ENCODE measurements around the gene ARHGEF7. TPM values are rescaled to one million over a fixed set of nuclear protein-coding genes. Genes with fewer than 3 reads are reported as not detected.

Gene ARHGEF7
- total RNA-seq, 1 donor from 2014 or later = 50.6 TPM

DNA sequence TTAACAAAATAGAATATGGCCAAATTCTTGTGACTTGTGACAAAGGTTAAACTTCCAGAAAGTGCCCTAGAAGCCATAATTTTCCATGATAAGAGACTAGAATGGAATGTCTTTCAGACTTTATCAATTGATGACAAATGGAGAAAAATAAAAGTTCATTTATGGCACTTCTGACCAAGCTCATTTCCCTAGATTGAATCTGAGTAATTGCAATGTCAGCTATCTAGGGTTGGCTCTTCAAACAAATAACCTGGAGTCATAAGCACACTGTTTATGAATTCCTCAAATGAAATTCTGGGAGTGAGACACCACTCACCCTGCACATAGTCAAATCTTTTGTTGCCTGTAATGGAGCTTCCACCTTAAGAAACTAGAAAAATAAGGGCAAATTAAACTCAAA lies 11.4 kb downstream of the ARHGEF7 start:
- DNase-seq (ENCODE audit: missing footprints) (no peak), ATAC-seq (no peak)
- intact Hi-C loops (cut with DNase I) = no loop called here

DNA sequence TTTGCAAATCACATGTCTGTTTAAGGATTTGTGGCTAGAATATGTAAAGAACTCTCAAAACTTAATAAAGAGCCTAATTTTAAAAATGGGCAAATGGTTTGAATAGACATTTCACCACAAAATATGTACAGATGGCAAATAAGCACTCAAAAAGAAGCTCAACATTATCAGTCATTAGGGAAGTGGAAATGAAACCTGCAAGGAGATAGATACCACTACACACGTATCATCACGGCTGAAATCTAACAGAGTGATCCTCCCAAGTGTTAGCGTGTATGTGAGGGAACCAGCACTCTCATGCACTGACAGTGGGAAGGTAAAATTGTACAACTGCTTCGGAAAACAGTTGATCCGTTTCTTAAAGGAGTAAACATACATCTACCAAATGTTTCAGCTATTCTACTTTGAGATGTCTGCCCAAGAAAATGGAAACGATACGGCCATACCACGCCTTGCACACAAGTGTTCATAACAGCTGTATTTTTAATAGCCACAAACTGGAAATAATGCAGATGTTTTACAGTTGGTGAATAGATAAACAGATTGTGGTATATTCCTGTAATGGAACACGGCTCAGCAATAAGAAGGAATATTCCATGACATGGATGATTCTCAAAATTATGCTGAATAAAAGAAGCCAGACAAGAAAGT lies 14.5 kb downstream of the ARHGEF7 start:
- ATAC-seq = no peak
- intact Hi-C loops (cut with DNase I) = no loop called here
- no peak for DNase-seq (ENCODE audit: missing footprints)

DNA sequence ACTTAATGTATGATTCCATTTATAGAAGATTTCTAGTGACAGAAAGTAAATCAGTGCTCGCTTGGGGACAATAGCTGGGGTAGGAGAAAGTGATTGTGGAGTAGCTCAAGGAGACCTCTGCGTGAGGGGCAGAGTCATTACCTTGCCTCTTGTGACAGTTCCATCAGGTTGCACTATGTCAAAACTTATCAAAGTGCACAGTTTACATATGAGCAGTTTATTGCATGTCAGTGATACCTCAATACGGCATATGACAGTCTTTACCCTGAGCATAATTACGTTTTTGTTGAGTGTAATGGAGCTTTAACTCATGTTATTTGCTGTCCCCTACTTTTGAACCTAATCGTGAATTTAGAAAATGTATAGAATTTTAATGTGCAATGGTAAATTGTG lies 15.0 kb downstream of the ARHGEF7 start:
- DNase-seq (ENCODE audit: missing footprints) (no peak), ATAC-seq (no peak)
- intact Hi-C loops (cut with DNase I) = no loop called here

DNA sequence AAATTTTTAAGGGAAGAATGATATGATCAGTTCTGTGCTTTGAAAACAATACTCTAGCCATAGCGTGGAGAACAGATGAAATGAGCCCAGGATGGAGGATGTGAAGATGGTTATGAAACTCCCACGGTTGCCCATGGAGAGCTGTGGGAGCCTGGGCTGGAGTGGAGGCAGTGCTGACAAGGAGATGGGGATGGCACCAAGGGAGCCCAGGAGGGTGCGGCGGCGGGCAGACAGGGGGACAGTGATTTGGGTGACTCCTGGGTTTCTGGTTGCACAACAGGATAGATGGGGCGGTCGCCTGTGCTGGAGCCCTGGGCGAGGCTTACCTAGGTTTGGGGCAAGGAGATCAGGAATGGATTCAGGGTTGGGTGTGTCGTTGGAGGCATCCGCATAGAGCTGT lies 15.9 kb downstream of the ARHGEF7 start:
- intact Hi-C loops (cut with DNase I) = no loop called here

DNA sequence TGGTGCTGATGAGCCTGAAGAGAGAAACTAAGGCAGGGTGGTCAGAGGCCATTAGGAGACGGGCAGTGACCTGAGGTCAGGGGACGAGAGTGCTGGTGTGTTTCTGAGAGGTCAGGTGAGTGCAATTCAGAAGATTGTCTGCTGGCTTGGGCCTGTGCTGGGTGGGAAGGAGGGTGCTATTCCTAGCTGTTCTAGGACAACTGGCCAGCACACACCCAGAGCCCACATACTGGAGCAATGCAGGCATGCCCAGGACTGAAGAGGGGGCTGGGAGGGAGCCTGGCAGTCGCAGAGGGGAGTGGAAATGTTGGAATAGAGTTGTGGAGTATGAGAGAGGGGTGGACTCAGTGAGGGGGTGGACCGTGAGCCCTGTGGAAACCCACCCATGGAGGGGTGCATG lies 16.5 kb downstream of the ARHGEF7 start:
- DNase-seq (ENCODE audit: missing footprints) = no peak
- intact Hi-C loops (cut with DNase I) = no loop called here
- peak; percentile 79 for ATAC-seq

More for the DNA sequence above, 15.9 kb downstream of the ARHGEF7 start:
- no peak for ATAC-seq
- no peak for DNase-seq (ENCODE audit: missing footprints)

DNA sequence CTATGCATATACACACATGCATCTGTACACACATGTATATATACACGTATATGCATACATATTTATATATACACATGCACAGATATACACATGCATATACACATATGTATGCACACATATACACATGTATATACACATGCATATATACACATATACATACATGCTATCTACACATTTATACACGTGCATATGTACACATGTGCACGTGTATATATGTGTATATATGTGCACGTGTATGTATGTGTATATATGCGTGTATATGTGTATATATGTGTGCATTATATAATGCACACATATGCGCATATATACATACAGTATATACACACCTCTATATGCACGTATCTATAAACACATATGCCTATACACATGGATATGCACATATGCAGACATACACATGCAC lies 17.8 kb downstream of the ARHGEF7 start:
- intact Hi-C loops (cut with DNase I) = no loop called here
- DNase-seq (ENCODE audit: missing footprints) (no peak), ATAC-seq (no peak)

DNA sequence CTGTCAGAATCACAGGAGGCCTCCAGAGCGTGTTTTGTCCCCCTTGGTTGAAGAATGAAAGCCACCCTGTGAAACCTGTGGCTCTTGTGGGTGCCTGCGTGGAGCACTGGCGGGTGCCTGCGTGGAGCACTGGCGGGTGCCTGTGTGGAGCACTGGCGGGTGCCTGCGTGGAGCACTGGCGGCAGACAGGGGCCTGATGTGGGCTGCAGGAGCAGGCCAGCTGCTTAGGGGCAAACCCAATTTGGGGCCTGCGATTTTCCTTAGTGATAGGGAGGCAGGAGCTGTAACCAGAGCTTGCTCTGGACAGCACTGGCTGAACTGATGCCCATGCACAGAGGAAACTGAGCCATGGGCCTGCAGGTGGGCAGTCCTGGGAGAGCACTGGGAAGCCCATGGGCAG lies 24.3 kb downstream of the ARHGEF7 start:
- DNase-seq (ENCODE audit: missing footprints) (no peak), ATAC-seq (no peak)
- intact Hi-C loops (cut with DNase I) = no loop called here

DNA sequence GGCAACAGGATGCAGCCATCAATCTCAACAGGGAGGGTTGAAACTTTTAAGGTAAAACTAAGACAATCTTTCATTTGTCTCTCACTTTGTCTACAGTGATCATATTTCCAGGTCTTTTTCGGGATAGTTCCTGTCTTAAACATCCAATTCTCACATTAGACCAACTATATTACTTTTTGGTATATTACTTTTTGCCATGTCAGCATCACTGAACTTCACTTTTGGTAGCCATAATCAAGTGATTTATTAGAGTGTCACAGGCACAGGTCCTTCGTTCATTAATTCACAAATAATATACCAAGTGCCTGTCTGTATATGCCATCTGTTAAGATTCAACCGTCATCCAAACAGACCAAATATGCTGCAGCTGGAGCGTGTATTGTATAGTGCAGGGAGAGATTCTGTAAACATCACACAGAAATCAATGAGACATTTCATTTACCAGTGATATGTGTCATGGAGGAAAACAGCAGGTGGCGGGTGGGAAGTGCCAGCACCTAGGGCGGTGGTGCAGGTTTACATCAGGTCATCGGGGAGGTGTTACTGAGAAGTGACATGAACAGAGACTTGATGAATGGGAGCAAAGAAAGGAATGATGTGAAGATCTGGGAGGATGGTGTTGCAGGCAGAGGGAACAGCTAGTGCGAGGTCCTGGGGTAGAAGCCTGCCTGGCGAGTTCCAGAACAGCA lies 24.9 kb downstream of the ARHGEF7 start:
- no peak for ATAC-seq
- DNase-seq (ENCODE audit: missing footprints) = no peak
- intact Hi-C loops (cut with DNase I) = no loop called here

DNA sequence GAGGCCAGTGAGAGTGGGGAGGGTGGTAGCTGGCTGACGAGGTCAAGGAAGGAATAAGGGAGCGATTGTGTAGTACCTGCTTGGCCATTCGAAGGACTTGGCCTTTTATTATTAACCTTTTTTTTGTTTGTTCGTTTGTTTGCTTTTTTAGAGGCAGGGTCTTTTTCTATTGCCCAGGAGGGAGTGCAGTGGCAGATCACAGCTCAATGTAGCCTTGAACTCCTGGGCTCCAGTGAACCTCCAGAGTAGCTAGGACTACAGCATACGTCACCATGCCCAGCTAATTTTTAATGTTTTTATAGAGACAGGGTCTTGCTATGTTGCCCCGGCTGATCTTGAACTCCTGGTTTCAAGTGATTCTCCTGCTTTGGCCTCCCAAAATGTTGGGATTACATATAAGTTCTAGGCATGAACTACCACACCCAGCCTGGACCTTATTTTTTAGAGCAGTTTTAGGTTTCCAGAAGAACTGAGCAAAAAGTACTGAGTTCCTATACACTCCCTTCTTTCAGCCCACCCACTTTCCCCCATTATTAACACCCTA lies 25.5 kb downstream of the ARHGEF7 start:
- intact Hi-C loops (cut with DNase I) = no loop called here
- ATAC-seq (no peak), DNase-seq (ENCODE audit: missing footprints) (no peak)

DNA sequence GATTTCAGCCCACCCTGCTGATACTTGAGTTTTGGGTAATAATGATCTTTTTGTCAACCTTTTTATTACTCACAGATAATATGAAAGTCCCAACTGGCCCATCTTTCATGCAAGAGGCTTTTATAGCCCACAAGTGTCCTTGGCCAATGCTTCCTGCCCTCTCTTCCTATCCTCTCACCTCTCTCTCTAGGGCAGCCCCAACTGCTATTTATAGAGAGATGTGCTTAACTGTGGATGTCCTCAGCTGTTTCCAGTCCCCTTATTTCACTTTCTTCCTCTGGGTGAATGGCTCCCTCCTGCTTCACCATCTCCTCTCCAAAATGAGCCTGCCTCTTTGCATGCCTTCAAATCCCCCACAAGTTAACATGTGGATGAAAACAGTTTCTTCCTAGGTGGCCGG lies 27.4 kb downstream of the ARHGEF7 start:
- ATAC-seq (peak; percentile 77), DNase-seq (ENCODE audit: missing footprints) (no peak)
- intact Hi-C loops (cut with DNase I) = no loop called here

DNA sequence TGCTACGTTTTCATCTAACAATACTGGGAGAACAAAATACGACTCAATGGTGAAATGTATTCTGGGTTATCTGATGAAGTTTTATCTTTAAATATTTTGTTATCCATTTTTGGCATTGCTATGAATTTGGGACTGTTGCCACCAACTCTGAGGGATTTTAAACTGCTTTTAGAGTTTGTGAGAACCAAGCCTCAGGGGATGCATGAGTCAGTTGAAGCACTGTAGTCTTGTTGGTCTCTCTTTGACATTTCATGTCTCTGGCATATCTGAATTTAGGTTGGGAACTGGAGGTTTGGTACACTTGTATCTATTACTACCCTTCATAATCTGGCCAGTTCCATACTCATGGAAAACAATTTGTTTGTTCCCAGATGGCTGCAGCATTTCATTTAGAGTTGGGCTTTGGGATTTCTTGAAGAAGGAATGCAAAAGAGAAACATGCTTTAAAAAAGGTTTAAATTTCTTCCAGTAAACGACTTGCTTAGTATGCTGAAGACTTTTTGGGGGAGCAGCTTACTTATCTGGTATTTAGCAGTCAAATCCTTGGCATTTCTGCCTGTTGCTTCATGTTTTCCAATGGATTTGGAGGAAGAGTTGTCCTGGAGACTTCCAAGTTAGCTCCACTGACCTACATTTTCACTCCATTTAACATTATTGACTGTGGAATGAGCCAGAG lies 28.9 kb downstream of the ARHGEF7 start:
- ATAC-seq = no peak
- DNase-seq (ENCODE audit: missing footprints) = no peak
- intact Hi-C loops (cut with DNase I) = no loop called here

DNA sequence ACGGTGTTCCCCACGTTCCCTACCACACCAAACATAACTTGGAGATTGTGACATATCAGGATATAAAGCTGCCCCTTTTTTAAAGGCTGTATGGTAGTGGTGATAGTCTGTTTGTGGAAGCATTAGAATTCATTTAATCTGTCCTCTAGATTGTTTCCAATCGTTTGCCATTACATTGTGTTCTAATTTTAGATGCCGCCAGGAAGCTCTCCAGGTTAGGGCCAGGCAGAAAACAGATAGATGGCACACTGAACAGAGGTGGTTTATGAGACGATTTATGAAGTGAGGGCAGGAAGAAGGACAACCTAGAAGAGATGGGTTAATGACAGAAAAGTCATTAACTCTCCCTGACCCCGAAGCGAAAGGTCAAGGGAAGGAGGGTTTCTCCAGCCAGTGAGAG lies 30.0 kb downstream of the ARHGEF7 start:
- no peak for ATAC-seq
- intact Hi-C loops (cut with DNase I) = no loop called here
- DNase-seq (ENCODE audit: missing footprints) = no peak

DNA sequence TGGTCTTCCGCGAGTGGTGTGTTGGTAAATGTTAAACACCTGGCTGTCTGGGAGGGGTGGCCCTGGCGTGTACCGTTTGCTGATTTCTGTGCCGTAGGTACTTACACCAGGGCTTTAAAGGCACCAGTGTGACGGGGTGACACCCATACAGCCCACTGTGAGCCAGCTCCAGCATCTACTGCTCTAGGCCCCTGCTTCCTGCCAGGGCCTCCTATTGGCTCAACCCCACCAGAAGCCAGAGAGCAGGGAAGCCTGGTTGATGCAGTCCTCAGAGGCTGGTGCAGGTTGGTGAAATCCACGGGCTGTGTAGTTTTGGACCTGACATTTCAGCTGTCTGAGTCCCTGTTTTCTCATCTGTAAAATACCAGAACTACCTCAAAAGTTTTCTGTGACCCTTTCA lies 30.4 kb downstream of the ARHGEF7 start:
- DNase-seq (ENCODE audit: missing footprints) = no peak
- no peak for ATAC-seq
- intact Hi-C loops (cut with DNase I) = no loop called here

DNA sequence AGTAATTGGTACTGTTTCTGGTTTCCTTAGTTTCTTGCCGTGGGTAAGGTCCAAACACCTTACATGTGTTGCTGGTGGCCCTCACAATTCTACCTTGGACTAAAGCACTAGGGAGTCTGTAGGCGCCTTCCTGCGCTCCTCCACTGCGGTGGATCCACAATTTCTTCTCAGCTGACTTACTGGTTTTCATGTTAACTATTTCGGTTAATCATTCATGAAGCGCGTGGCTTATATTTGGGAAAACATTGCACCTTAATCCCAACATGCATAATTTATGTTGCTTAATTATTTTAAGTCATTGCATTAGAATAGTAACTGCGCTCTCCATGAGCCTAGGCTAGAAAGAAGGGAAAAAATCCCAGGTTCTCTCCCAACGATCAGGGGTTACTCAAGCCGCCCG lies 37.7 kb downstream of the ARHGEF7 start:
- DNase-seq (ENCODE audit: missing footprints) (no peak), ATAC-seq (no peak)
- intact Hi-C loops (cut with DNase I) = loop anchor here (2.0 to 5.0 kb wide), 2 partner anchors 64 to 86 kb away; no protein-coding TSS in a partner anchor

DNA sequence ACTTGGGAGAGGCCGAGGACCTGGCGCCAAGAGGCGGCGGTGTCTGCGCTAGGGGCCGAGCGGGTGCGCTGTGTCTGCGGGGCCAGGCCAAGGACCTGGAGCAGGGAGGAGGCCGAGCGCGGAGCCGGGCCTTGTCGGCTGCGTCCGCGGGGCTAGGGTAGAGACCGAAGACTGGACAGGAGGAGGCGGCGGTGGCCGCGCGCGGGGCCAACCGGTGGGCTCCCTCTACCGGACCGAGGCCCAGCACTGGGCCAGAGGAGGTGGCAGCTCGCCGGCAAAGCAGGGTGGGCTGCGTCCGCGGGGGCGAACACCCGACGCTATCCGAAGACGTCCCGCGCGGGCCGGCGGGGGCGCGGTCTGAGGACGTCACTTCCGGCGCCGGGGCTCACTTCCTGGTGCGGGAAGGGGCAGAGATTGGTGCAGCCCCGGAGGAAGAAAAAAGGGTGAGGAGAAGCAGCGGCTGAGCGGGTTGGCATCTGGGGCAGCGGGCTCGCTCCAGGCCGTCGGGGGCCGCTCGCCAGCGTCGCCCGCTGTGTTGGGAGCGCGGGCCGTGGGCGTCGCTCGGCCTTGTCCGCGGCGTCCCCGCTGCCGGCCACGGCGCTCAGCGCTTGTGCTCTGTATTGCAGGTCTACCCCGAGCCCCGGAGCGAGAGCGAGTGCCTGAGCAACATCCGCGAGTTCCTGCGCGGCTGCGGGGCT lies 38.3 kb downstream of the ARHGEF7 start:
- intact Hi-C loops (cut with DNase I) = loop anchor here (2.0 to 5.0 kb wide), 2 partner anchors 63 to 86 kb away; no protein-coding TSS in a partner anchor
- peak; percentile 97 for ATAC-seq
- DNase-seq (ENCODE audit: missing footprints) = peak; percentile 94

DNA sequence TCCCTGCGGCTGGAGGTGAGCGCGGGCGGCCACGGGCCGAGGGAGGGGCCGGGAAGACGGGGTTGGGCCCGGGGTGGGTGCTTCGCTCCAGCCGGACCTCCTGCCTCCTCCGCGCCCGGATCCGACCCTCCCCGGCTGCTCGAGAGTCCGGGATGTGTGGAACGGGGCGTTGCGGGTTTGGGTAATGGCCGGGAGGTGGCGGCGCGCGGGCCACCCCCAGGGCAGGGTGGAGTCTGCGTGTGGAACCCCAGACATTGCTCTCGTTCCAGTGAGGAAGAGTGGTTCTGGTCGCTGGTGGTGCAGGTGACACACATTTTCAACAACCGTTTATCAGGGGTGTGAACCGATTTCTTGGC lies 38.8 kb downstream of the ARHGEF7 start:
- peak; percentile 45 for ATAC-seq
- DNase-seq (ENCODE audit: missing footprints) = no peak
- intact Hi-C loops (cut with DNase I) = loop anchor here (2.0 to 5.0 kb wide), 4 partner anchors 39 to 87 kb away; partner anchors contain the start of gene ARHGEF7

DNA sequence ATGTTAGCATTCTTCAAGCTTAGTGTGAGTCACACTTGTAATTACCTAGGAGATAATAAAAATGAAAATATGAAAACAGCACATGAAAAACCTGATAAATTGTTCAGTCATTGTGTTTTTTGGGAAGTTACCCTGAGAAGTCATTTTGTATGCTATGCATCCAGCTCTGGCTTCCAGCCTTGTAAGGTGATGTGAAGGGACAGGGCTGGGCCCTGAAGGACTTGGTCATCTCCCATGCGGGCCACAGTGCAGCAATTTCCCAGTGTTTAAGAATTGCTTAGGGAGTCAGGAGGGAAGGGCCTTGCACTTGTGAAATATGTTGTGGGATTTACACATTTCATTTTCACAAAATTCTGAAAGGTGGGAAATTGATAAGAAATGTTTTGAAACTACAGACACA lies 41.3 kb downstream of the ARHGEF7 start:
- DNase-seq (ENCODE audit: missing footprints) (no peak), ATAC-seq (no peak)
- intact Hi-C loops (cut with DNase I) = no loop called here

DNA sequence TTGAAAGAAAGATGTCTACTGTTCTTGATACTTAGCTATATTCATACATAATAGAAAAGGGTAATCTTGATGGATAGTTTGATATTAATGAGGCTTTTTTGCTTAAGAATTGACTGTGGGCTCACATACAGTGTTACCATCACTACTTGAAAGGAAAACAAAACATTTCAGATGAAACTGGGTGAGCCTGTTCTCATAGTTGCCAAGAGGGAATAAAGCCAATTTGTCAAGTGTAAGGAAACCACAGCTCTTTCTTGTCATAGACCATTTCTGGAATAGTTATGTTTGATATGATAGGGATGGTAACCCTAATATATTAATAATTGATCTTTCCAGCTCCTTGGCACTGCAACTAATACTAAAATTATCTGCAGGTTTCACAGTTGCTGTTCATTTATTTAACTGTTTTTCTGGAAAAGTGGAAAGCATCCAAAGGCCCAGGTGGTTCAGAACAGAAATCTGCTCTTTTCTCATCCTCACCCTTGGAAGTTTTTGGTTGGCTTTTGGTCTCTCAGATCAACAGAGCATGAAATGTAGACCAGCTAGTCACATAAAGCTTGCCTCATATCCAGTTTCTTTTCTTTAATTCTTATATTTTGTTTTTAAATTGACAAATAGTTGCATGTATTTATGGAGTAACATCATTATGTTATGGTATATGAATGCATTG lies 43.2 kb downstream of the ARHGEF7 start:
- intact Hi-C loops (cut with DNase I) = no loop called here

More for the DNA sequence above, 43.2 kb downstream of the ARHGEF7 start:
- no peak for DNase-seq (ENCODE audit: missing footprints)
- no peak for ATAC-seq

Data from Right ventricle myocardium inferior (tissue), 1 donor.